H9 (cell line): ENCODE measurements around the gene SLC34A3. TPM values are rescaled to one million over a fixed set of nuclear protein-coding genes. Genes with fewer than 3 reads are reported as not detected.
A peak's percentile ranks its signal among the peaks of the same experiment; 100 is the strongest.

Source experiments
- DNase-seq: peaks from one replicate; pipeline ENCODE4 v3.0.0-alpha.2; 2017
- H2AFZ ChIP-seq: one replicate; pipeline ENCODE4 v1.6.1; 2013; ENCODE audit warnings: mild to moderate bottlenecking, low read length, control low read depth, moderate library complexity
- H2AK5ac ChIP-seq: 2 replicates; pipeline ENCODE4 v1.6.1; 2013; ENCODE audit warnings: low read length, control low read depth, mixed read lengths; ENCODE audit not compliant: insufficient read length
- H2BK120ac ChIP-seq: one replicate; pipeline ENCODE4 v1.6.1; 2013; ENCODE audit warnings: low read depth, mild to moderate bottlenecking, low read length, control low read depth, inconsistent platforms; ENCODE audit not compliant: poor library complexity, severe bottlenecking
- H2BK12ac ChIP-seq: 2 replicates; pipeline ENCODE4 v1.6.1; 2013; ENCODE audit warnings: low read length, control low read depth, mixed read lengths, low read depth; ENCODE audit not compliant: insufficient read length
- H2BK15ac ChIP-seq: 2 replicates; pipeline ENCODE4 v1.6.1; 2013; ENCODE audit warnings: low read depth, low read length, control low read depth
- H2BK20ac ChIP-seq: one replicate; pipeline ENCODE4 v1.6.1; 2013; ENCODE audit warnings: low read depth, mild to moderate bottlenecking, low read length, control low read depth, inconsistent platforms; ENCODE audit not compliant: poor library complexity, severe bottlenecking
- H2BK5ac ChIP-seq: 2 replicates; pipeline ENCODE4 v1.6.1; 2013; ENCODE audit warnings: low read length, control low read depth, mixed read lengths; ENCODE audit not compliant: insufficient read length
- H3K14ac ChIP-seq: 2 replicates; pipeline ENCODE4 v1.6.1; 2013; ENCODE audit warnings: low read length, control low read depth; ENCODE audit not compliant: insufficient read depth
- H3K18ac ChIP-seq: 2 replicates; pipeline ENCODE4 v1.6.1; 2013; ENCODE audit warnings: low read depth, mild to moderate bottlenecking, mixed read lengths, low read length, control low read depth; ENCODE audit not compliant: insufficient read length
- H3K23ac ChIP-seq: 2 replicates; pipeline ENCODE4 v1.6.1; 2013; ENCODE audit warnings: low read length, control low read depth, mixed read lengths, low read depth; ENCODE audit not compliant: insufficient read length
- H3K23me2 ChIP-seq: 2 replicates; pipeline ENCODE4 v1.6.1; 2013; ENCODE audit warnings: low read depth, mild to moderate bottlenecking, mixed read lengths, low read length, control low read depth; ENCODE audit not compliant: insufficient read length, poor library complexity, severe bottlenecking
- H3K27ac ChIP-seq: 2 replicates; pipeline ENCODE4 v1.5.1; 2013; ENCODE audit warnings: low read length, control low read depth, mixed read lengths, low read depth; ENCODE audit not compliant: insufficient read length
- H3K27me3 ChIP-seq: 2 replicates; pipeline ENCODE4 v1.6.1; 2013; ENCODE audit warnings: low read length, control low read depth, inconsistent platforms; ENCODE audit not compliant: insufficient read depth
- H3K4ac ChIP-seq: 2 replicates; pipeline ENCODE4 v1.6.1; 2013; ENCODE audit warnings: low read depth, mild to moderate bottlenecking, control low read depth, inconsistent platforms, low read length, moderate library complexity
- H3K4me1 ChIP-seq: 2 replicates; pipeline ENCODE4 v1.6.1; 2013; ENCODE audit warnings: low read length, control low read depth, inconsistent platforms; ENCODE audit not compliant: insufficient read depth
- H3K4me2 ChIP-seq: 2 replicates; pipeline ENCODE4 v1.6.1; 2013; ENCODE audit warnings: low read length, control low read depth, mixed read lengths; ENCODE audit not compliant: insufficient read length, insufficient read depth
- H3K56ac ChIP-seq: 2 replicates; pipeline ENCODE4 v1.6.1; 2013; ENCODE audit warnings: low read depth, mild to moderate bottlenecking, mixed read lengths, low read length, control low read depth; ENCODE audit not compliant: insufficient read length
- H3K79me1 ChIP-seq: 2 replicates; pipeline ENCODE4 v1.6.1; 2013; ENCODE audit warnings: low read depth, mild to moderate bottlenecking, moderate library complexity, low read length, control low read depth, inconsistent platforms; ENCODE audit not compliant: insufficient read depth, poor library complexity, severe bottlenecking
- H3K79me2 ChIP-seq: 2 replicates; pipeline ENCODE4 v1.6.1; 2013; ENCODE audit warnings: low read length, control low read depth, inconsistent platforms; ENCODE audit not compliant: insufficient read depth
- H3K9ac ChIP-seq: 2 replicates; pipeline ENCODE4 v1.6.1; 2013; ENCODE audit warnings: low read length, control low read depth, mixed read lengths; ENCODE audit not compliant: insufficient read length; ENCODE audit errors: extremely low read depth
- H3K9me3 ChIP-seq: one replicate; pipeline ENCODE4 v1.6.1; 2013; ENCODE audit warnings: low read depth, low read length, inconsistent platforms; ENCODE audit not compliant: control insufficient read depth
- H3T11ph ChIP-seq: one replicate; pipeline ENCODE4 v1.6.1; 2013; ENCODE audit warnings: mild to moderate bottlenecking, low read length, control low read depth, inconsistent platforms
- H4K20me1 ChIP-seq: one replicate; pipeline ENCODE4 v1.6.1; 2013; ENCODE audit not compliant: control insufficient read depth, insufficient read length, insufficient read depth
- H4K5ac ChIP-seq: 2 replicates; pipeline ENCODE4 v1.6.1; 2013; ENCODE audit warnings: low read depth, mild to moderate bottlenecking, mixed read lengths, low read length, control low read depth; ENCODE audit not compliant: insufficient read length
- H4K8ac ChIP-seq: replicated peaks from 2 replicates; pipeline ENCODE4 v1.6.1; 2013; ENCODE audit warnings: low read length, control low read depth, mixed read lengths, low read depth; ENCODE audit not compliant: insufficient read length
- H4K91ac ChIP-seq: 2 replicates; pipeline ENCODE4 v1.6.1; 2013; ENCODE audit warnings: low read depth, mild to moderate bottlenecking, moderate library complexity, mixed read lengths, low read length, control low read depth; ENCODE audit not compliant: insufficient read length
- H3K27ac Mint-ChIP-seq, 3 experiments: 2 replicates in 2 of 3; 3 replicates in 1 of 3; pipeline ENCODE4 v1.8.0; 2020 to 2021; ENCODE audit warnings: mixed read lengths in 3 of 3, mild to moderate bottlenecking in 1 of 3, moderate library complexity in 1 of 3
- H3K27me3 Mint-ChIP-seq: 2 replicates; pipeline ENCODE4 v1.8.0; 2021; ENCODE audit warnings: low read depth, mild to moderate bottlenecking, moderate library complexity, mixed read lengths
- H3K36me3 Mint-ChIP-seq, 3 experiments: 2 replicates in 2 of 3; 3 replicates in 1 of 3; pipeline ENCODE4 v1.8.0; 2020 to 2021; ENCODE audit warnings: low read depth in 3 of 3, mixed read lengths in 3 of 3; ENCODE audit not compliant: insufficient read depth in 1 of 3
- H3K4me1 Mint-ChIP-seq, 2 experiments: 2 replicates each; pipeline ENCODE4 v1.8.0; 2020; ENCODE audit warnings: mixed read lengths in 2 of 2
- H3K4me3 Mint-ChIP-seq, 2 experiments: 2 replicates in 1 of 2; 3 replicates in 1 of 2; pipeline ENCODE4 v1.8.0; 2020 to 2021; ENCODE audit warnings: mild to moderate bottlenecking in 2 of 2, mixed read lengths in 2 of 2, moderate library complexity in 1 of 2
- H3K9me3 Mint-ChIP-seq, 2 experiments: 2 replicates in 1 of 2; 3 replicates in 1 of 2; pipeline ENCODE4 v1.8.0; 2020; ENCODE audit warnings: mild to moderate bottlenecking in 2 of 2, mixed read lengths in 2 of 2, moderate library complexity in 1 of 2
- CTCF ChIP-seq: fragments of 200-600 bp; sonication (generic); conservative IDR thresholded peaks from 3 replicates; pipeline ENCODE4 v1.8.0; 2021; ENCODE audit warnings: antibody characterized with exemption, mild to moderate bottlenecking
- WGBS: extraction: QIAGEN DNeasy Blood & Tissue Kit; methylation state at CpG from one replicate; pipeline ENCODE4 v1.1.7; 2013; ENCODE audit warnings: missing lambda C conversion rate, low lambda C conversion rate, mixed read lengths; ENCODE audit not compliant: insufficient read length; ENCODE audit errors: extremely low coverage; 5-methylcytosine and 5-hydroxymethylcytosine counted together
- total RNA-seq: library from RNA; stranded (reverse); gene quantifications from 2 replicates; pipeline ENCODE4 v1.2.1, GENCODE V29; 2021

Gene SLC34A3
- total RNA-seq, 1 experiment from 2014 or later, result not detected

DNA sequence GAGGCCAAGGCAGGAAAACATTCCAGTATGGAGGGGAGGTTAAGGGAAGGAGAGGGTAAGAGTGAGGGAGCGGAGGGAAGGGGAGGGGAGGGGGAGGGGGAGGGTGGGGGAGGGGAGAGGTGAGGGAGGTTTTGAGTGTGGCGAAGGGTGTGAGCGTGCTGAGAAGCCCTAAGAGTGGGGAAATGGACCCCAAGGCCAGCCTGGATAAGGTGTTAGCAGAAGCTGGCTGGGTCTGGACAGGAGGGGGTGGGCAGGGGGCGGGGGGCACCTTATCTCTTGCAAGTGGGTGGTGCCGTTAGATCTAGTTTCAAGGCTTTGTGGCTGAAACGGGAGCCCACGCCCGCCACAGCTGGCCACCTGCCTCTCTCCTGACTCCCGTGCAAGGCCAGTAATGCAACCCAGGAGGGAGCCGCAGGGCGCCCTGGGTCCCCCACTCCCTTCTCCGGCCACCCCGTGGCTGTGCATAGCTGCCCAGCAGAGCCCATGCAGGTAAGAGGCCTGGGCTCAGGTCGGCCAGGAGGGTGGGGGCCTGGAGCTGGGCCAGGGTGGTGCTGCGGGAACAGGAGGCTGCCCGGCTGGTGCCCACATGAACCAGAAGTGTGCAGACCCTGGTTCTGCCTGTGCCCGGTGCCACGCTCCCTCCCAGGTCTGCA, 2.7 kb upstream of the SLC34A3 start:
- Mint-ChIP-seq H3K36me3 (no peaks in the 10 kb centered on the region), H3K4me1 (peaks cover 2 to 3% of the 10 kb centered on the region in 2 experiments), H3K9me3 (no peaks in the 10 kb centered on the region), H3K27me3 (no peaks in the 10 kb centered on the region; the same call in 1 of the 2 replicates), H3K27ac (no peak overlapping the region), H3K4me3 (peak overlapping the region in 1 of 2 experiments; percentile 73; a peak in 2 of 5 replicates)
- peak overlapping the region; percentile 27 for H3K4me2 ChIP-seq
- H2BK15ac ChIP-seq, result no peak overlapping the region
- H2BK5ac ChIP-seq, result no peak overlapping the region
- H3K4ac ChIP-seq, result no peak overlapping the region
- no peak overlapping the region for H2AK5ac ChIP-seq
- no peak overlapping the region for H2BK20ac ChIP-seq
- peaks cover 10% of the 10 kb centered on the region for H3K23me2 ChIP-seq
- no peaks in the 10 kb centered on the region for H3K27me3 ChIP-seq
- no peak overlapping the region for H3K27ac ChIP-seq
- H3T11ph ChIP-seq, result no peak overlapping the region
- no peak for TF ChIP-seq CTCF
- WGBS, result no CpG with 5 or more reads among the region's 18 CpGs
- H3K18ac ChIP-seq, result no peak overlapping the region
- no peaks in the 10 kb centered on the region for H3K79me2 ChIP-seq
- H3K79me1 ChIP-seq, result no peaks in the 10 kb centered on the region
- no peaks in the 10 kb centered on the region for H4K20me1 ChIP-seq
- no peak overlapping the region for H3K56ac ChIP-seq
- no peak overlapping the region for H2AFZ ChIP-seq
- no peak overlapping the region for H3K9ac ChIP-seq
- H3K9me3 ChIP-seq, result no peaks in the 10 kb centered on the region
- H4K5ac ChIP-seq, result no peak overlapping the region
- no peaks in the 10 kb centered on the region for H3K4me1 ChIP-seq
- no peak overlapping the region for H4K8ac ChIP-seq
- no peak overlapping the region for H3K14ac ChIP-seq
- H3K23ac ChIP-seq, result no peak overlapping the region
- H4K91ac ChIP-seq, result no peak overlapping the region
- H2BK12ac ChIP-seq, result no peak overlapping the region
- no peak for DNase-seq
- H2BK120ac ChIP-seq, result no peak overlapping the region
